Neural cell (in vitro differentiated cells): Measurements from ENCODE around the gene SYCP1. TPM values are rescaled to one million over a fixed set of nuclear protein-coding genes. Genes with fewer than 3 reads are reported as not detected.

ENCODE experiments used
- H2AFZ ChIP-seq: fragments of 200-600, 300-800 bp; sonication (generic), shearing (Covaris generic); 2 replicates; pipeline ENCODE4 v1.6.0; 2014; ENCODE audit warnings: low read depth, mild to moderate bottlenecking, antibody characterized with exemption, low read length, moderate library complexity
- H3F3A ChIP-seq: fragments of 200-600 bp; shearing (Covaris generic); 2 replicates; pipeline ENCODE4 v1.6.1; 2016; ENCODE audit warnings: mild to moderate bottlenecking, moderate library complexity, mixed read lengths, antibody characterized with exemption, low read length; ENCODE audit not compliant: insufficient read depth, poor library complexity, severe bottlenecking
- H3K27ac ChIP-seq: fragments of 200-600, 300-800 bp; sonication (generic), shearing (Covaris generic); 2 replicates; pipeline ENCODE4 v1.5.1; 2014; ENCODE audit warnings: mild to moderate bottlenecking, low read length, moderate library complexity
- H3K27me3 ChIP-seq: fragments of 300-800, 200-600 bp; sonication (generic), shearing (Covaris generic); 2 replicates; pipeline ENCODE4 v1.6.0; 2014; ENCODE audit warnings: mild to moderate bottlenecking, low read depth, low read length, moderate library complexity; ENCODE audit not compliant: insufficient read depth
- H3K36me3 ChIP-seq: fragments of 300-800, 200-600 bp; sonication (generic), shearing (Covaris generic); 2 replicates; pipeline ENCODE4 v1.5.1; 2014; ENCODE audit warnings: mild to moderate bottlenecking, antibody characterized with exemption, low read length, moderate library complexity; ENCODE audit not compliant: insufficient read depth
- H3K4me2 ChIP-seq: fragments of 300-800, 200-600 bp; sonication (generic), shearing (Covaris generic); 2 replicates; pipeline ENCODE4 v1.6.0; 2014; ENCODE audit warnings: mild to moderate bottlenecking, low read length
- H3K4me3 ChIP-seq: fragments of 300-800, 200-600 bp; sonication (generic), shearing (Covaris generic); 2 replicates; pipeline ENCODE4 v1.5.1; 2014; ENCODE audit warnings: mild to moderate bottlenecking, low read length, moderate library complexity
- H3K79me2 ChIP-seq: fragments of 200-600 bp; shearing (Covaris generic); replicated peaks from 2 replicates; pipeline ENCODE4 v1.6.0; 2014; ENCODE audit warnings: mild to moderate bottlenecking, low read length, moderate library complexity; ENCODE audit not compliant: insufficient read depth
- H3K9ac ChIP-seq: fragments of 300-800, 200-600 bp; sonication (generic), shearing (Covaris generic); 2 replicates; pipeline ENCODE4 v1.6.1; 2016; ENCODE audit warnings: mild to moderate bottlenecking, low read length, mixed read lengths
- H3K9me2 ChIP-seq: fragments of 200-600 bp; shearing (Covaris generic); 2 replicates; pipeline ENCODE4 v1.6.1; 2016; ENCODE audit warnings: mild to moderate bottlenecking, low read length, mixed read lengths; ENCODE audit not compliant: insufficient read depth
- H3K9me3 ChIP-seq: fragments of 200-600, 300-800 bp; sonication (generic), shearing (Covaris generic); 2 replicates; pipeline ENCODE4 v1.6.1; 2016; ENCODE audit warnings: mild to moderate bottlenecking, mixed run types, low read length, moderate library complexity, mixed read lengths
- H4K20me1 ChIP-seq: fragments of 200-600 bp; shearing (Covaris generic); 2 replicates; pipeline ENCODE4 v1.6.1; 2016; ENCODE audit warnings: mild to moderate bottlenecking, mixed run types; ENCODE audit not compliant: insufficient read depth
- CTCF ChIP-seq: fragments of 450-650 bp; IDR thresholded peaks from 2 replicates; pipeline ENCODE4 v1.5.1; 2014; ENCODE audit warnings: antibody characterized with exemption, mild to moderate bottlenecking, moderate library complexity; ENCODE audit not compliant: poor library complexity, severe bottlenecking
- EP300 ChIP-seq: fragments of 450-650 bp; conservative IDR thresholded peaks from 2 replicates; pipeline ENCODE4 v1.6.1; 2014; ENCODE audit warnings: antibody characterized with exemption, mild to moderate bottlenecking, moderate library complexity; ENCODE audit not compliant: poor library complexity, severe bottlenecking
- EZH2 ChIP-seq: fragments of 200-600, 300-800 bp; shearing (Covaris generic), sonication (generic); IDR thresholded peaks from 2 replicates; pipeline ENCODE4 v1.6.1; 2014; ENCODE audit warnings: antibody characterized with exemption, low read length, borderline replicate concordance, mild to moderate bottlenecking; ENCODE audit not compliant: insufficient read depth, poor library complexity, severe bottlenecking
- MXI1 ChIP-seq: fragments of 450-650 bp; conservative IDR thresholded peaks from 2 replicates; pipeline ENCODE4 v1.6.1; 2014; ENCODE audit warnings: antibody characterized with exemption, mild to moderate bottlenecking; ENCODE audit not compliant: poor library complexity, severe bottlenecking
- POLR2AphosphoS5 ChIP-seq: IDR thresholded peaks from 2 replicates; pipeline ENCODE4 v1.6.1; 2012
- RAD21 ChIP-seq: fragments of 450-650 bp; conservative IDR thresholded peaks from 2 replicates; pipeline ENCODE4 v1.6.1; 2014; ENCODE audit warnings: antibody characterized with exemption, mild to moderate bottlenecking, moderate library complexity
- REST ChIP-seq: IDR thresholded peaks from 2 replicates; pipeline ENCODE4 v1.6.1; 2012; ENCODE audit warnings: borderline replicate concordance
- SMC3 ChIP-seq: fragments of 450-650 bp; conservative IDR thresholded peaks from 2 replicates; pipeline ENCODE4 v1.6.1; 2014; ENCODE audit warnings: antibody characterized with exemption, mild to moderate bottlenecking, moderate library complexity; ENCODE audit not compliant: poor library complexity
- TAF1 ChIP-seq: IDR thresholded peaks from 2 replicates; pipeline ENCODE4 v1.6.1; 2012; ENCODE audit warnings: low read depth
- polyA plus RNA-seq: library from polyadenylated mRNA; depleted of rRNA; stranded (reverse); fragments of >200 nt; gene quantifications from 2 replicates; pipeline ENCODE4 v1.2.3, GENCODE V29; 2014

Gene SYCP1
- polyA plus RNA-seq, 1 donor from 2014 or later = not detected

GRCh38 chr1:114901814-114902213 lies 47.2 kb downstream of the SYCP1 start:
- H3K9me2 ChIP-seq = no peaks in the 10 kb centered on the region
- no peak overlapping the region for H3K4me2 ChIP-seq
- no peaks in the 10 kb centered on the region for H4K20me1 ChIP-seq
- no peak for TF ChIP-seq CTCF
- TF ChIP-seq EP300 = no peak
- TF ChIP-seq EZH2 = no peak
- no peak for TF ChIP-seq RAD21
- no peak for TF ChIP-seq MXI1
- TF ChIP-seq SMC3 = no peak
- TF ChIP-seq TAF1 = no peak
- no peak overlapping the region for H2AFZ ChIP-seq
- no peaks in the 10 kb centered on the region for H3F3A ChIP-seq
- H3K9me3 ChIP-seq = no peaks in the 10 kb centered on the region
- no peaks in the 10 kb centered on the region for H3K79me2 ChIP-seq
- no peaks in the 10 kb centered on the region for H3K36me3 ChIP-seq
- H3K9ac ChIP-seq = no peak overlapping the region
- no peak overlapping the region for H3K4me3 ChIP-seq
- no peaks in the 10 kb centered on the region for H3K27me3 ChIP-seq
- no peak overlapping the region for H3K27ac ChIP-seq

- H3K27ac ChIP-seq = no peak overlapping the region
- H3K9me2 ChIP-seq = no peaks in the 10 kb centered on the region
- H3K79me2 ChIP-seq = no peaks in the 10 kb centered on the region
- TF ChIP-seq REST (no peak), EZH2 (no peak), CTCF (no peak), EP300 (no peak), SMC3 (no peak), TAF1 (no peak), MXI1 (no peak), POLR2AphosphoS5 (no peak), RAD21 (no peak)
- H2AFZ ChIP-seq = no peak overlapping the region
- no peak overlapping the region for H3K4me2 ChIP-seq
- H3K4me3 ChIP-seq = no peak overlapping the region
- H3K9me3 ChIP-seq = no peaks in the 10 kb centered on the region
- no peak overlapping the region for H3K9ac ChIP-seq
- H3K36me3 ChIP-seq = no peaks in the 10 kb centered on the region
- no peaks in the 10 kb centered on the region for H3F3A ChIP-seq
- no peaks in the 10 kb centered on the region for H3K27me3 ChIP-seq
- no peaks in the 10 kb centered on the region for H4K20me1 ChIP-seq
These were observed 47.7 kb downstream of the SYCP1 start for GRCh38 chr1:114902343-114902742.
